Measurements from ENCODE around the gene SYNDIG1. TPM values are rescaled to one million over a fixed set of nuclear protein-coding genes. Genes with fewer than 3 reads are reported as not detected.

Gene SYNDIG1
- total RNA-seq, 1 donor from 2014 or later, result not detected

- no peaks in the 10 kb centered on the region for H3K9me3 Mint-ChIP-seq
- DNase-seq (ENCODE audit: low spot score), result no peak
- intact Hi-C loops (cut with micrococcal nuclease), result no loop called here
Observed at GRCh38 chr20:24483435-24484080, 14.1 kb downstream of the SYNDIG1 start.

GRCh38 chr20:24484081-24484450 is 14.6 kb downstream of the SYNDIG1 start:
- no peak overlapping the region for H3K27ac Mint-ChIP-seq
- intact Hi-C loops (cut with micrococcal nuclease), result no loop called here

More at GRCh38 chr20:24483435-24484080, 14.1 kb downstream of the SYNDIG1 start:
- no peaks in the 10 kb centered on the region for H3K36me3 Mint-ChIP-seq (ENCODE audit: low read depth)
- H3K27ac Mint-ChIP-seq, result no peak overlapping the region
- H3K4me3 Mint-ChIP-seq, result no peak overlapping the region
- no peaks in the 10 kb centered on the region for H3K27me3 Mint-ChIP-seq (ENCODE audit: insufficient read depth)
- no peaks in the 10 kb centered on the region for H3K4me1 Mint-ChIP-seq (ENCODE audit: low read depth)

GRCh38 chr20:24485981-24486380 is 16.6 kb downstream of the SYNDIG1 start:
- H3K36me3 Mint-ChIP-seq (ENCODE audit: low read depth), result no peaks in the 10 kb centered on the region
- H3K27me3 Mint-ChIP-seq (ENCODE audit: insufficient read depth), result no peaks in the 10 kb centered on the region
- H3K4me1 Mint-ChIP-seq (ENCODE audit: low read depth), result no peaks in the 10 kb centered on the region
- intact Hi-C loops (cut with micrococcal nuclease), result no loop called here
- H3K4me3 Mint-ChIP-seq, result no peak overlapping the region
- H3K9me3 Mint-ChIP-seq, result no peaks in the 10 kb centered on the region
- H3K27ac Mint-ChIP-seq, result no peak overlapping the region
- DNase-seq (ENCODE audit: low spot score), result no peak

More at GRCh38 chr20:24484081-24484450, 14.6 kb downstream of the SYNDIG1 start:
- H3K4me3 Mint-ChIP-seq, result no peak overlapping the region
- no peaks in the 10 kb centered on the region for H3K36me3 Mint-ChIP-seq (ENCODE audit: low read depth)
- H3K27me3 Mint-ChIP-seq (ENCODE audit: insufficient read depth), result no peaks in the 10 kb centered on the region
- H3K9me3 Mint-ChIP-seq, result no peaks in the 10 kb centered on the region
- no peaks in the 10 kb centered on the region for H3K4me1 Mint-ChIP-seq (ENCODE audit: low read depth)
- no peak for DNase-seq (ENCODE audit: low spot score)

GRCh38 chr20:24487240-24487639 is 17.8 kb downstream of the SYNDIG1 start:
- intact Hi-C loops (cut with micrococcal nuclease), result no loop called here
- Mint-ChIP-seq H3K36me3 (ENCODE audit: low read depth) (no peaks in the 10 kb centered on the region), H3K4me3 (no peak overlapping the region), H3K27ac (no peak overlapping the region), H3K4me1 (ENCODE audit: low read depth) (no peaks in the 10 kb centered on the region), H3K9me3 (no peaks in the 10 kb centered on the region), H3K27me3 (ENCODE audit: insufficient read depth) (no peaks in the 10 kb centered on the region)
- no peak for DNase-seq (ENCODE audit: low spot score)

- no peak for DNase-seq (ENCODE audit: low spot score)
- intact Hi-C loops (cut with micrococcal nuclease), result no loop called here
- Mint-ChIP-seq H3K36me3 (ENCODE audit: low read depth) (no peaks in the 10 kb centered on the region), H3K4me1 (ENCODE audit: low read depth) (no peaks in the 10 kb centered on the region), H3K4me3 (no peak overlapping the region), H3K27ac (no peak overlapping the region), H3K9me3 (no peaks in the 10 kb centered on the region), H3K27me3 (ENCODE audit: insufficient read depth) (no peaks in the 10 kb centered on the region)
Observed at GRCh38 chr20:24487648-24488047, 18.2 kb downstream of the SYNDIG1 start.

- Mint-ChIP-seq H3K4me3 (no peak overlapping the region), H3K4me1 (ENCODE audit: low read depth) (no peaks in the 10 kb centered on the region), H3K9me3 (no peaks in the 10 kb centered on the region), H3K27ac (no peak overlapping the region), H3K27me3 (ENCODE audit: insufficient read depth) (no peaks in the 10 kb centered on the region), H3K36me3 (ENCODE audit: low read depth) (no peaks in the 10 kb centered on the region)
- DNase-seq (ENCODE audit: low spot score), result no peak
- intact Hi-C loops (cut with micrococcal nuclease), result no loop called here
Observed at GRCh38 chr20:24488064-24488799, 18.8 kb downstream of the SYNDIG1 start.

GRCh38 chr20:24488800-24489175 is 19.4 kb downstream of the SYNDIG1 start:
- H3K4me1 Mint-ChIP-seq (ENCODE audit: low read depth), result no peaks in the 10 kb centered on the region
- H3K27ac Mint-ChIP-seq, result no peak overlapping the region
- intact Hi-C loops (cut with micrococcal nuclease), result no loop called here
- no peaks in the 10 kb centered on the region for H3K27me3 Mint-ChIP-seq (ENCODE audit: insufficient read depth)
- H3K4me3 Mint-ChIP-seq, result no peak overlapping the region
- DNase-seq (ENCODE audit: low spot score), result no peak
- no peaks in the 10 kb centered on the region for H3K9me3 Mint-ChIP-seq
- no peaks in the 10 kb centered on the region for H3K36me3 Mint-ChIP-seq (ENCODE audit: low read depth)

GRCh38 chr20:24489193-24489592 is 19.8 kb downstream of the SYNDIG1 start:
- Mint-ChIP-seq H3K4me3 (no peak overlapping the region), H3K27ac (no peak overlapping the region), H3K36me3 (ENCODE audit: low read depth) (no peaks in the 10 kb centered on the region), H3K4me1 (ENCODE audit: low read depth) (no peaks in the 10 kb centered on the region), H3K27me3 (ENCODE audit: insufficient read depth) (no peaks in the 10 kb centered on the region), H3K9me3 (no peaks in the 10 kb centered on the region)
- no peak for DNase-seq (ENCODE audit: low spot score)
- intact Hi-C loops (cut with micrococcal nuclease), result no loop called here

GRCh38 chr20:24489631-24490260 is 20.3 kb downstream of the SYNDIG1 start:
- Mint-ChIP-seq H3K36me3 (ENCODE audit: low read depth) (no peaks in the 10 kb centered on the region), H3K9me3 (no peaks in the 10 kb centered on the region), H3K27ac (no peak overlapping the region), H3K27me3 (ENCODE audit: insufficient read depth) (no peaks in the 10 kb centered on the region), H3K4me3 (no peak overlapping the region), H3K4me1 (ENCODE audit: low read depth) (no peaks in the 10 kb centered on the region)
- intact Hi-C loops (cut with micrococcal nuclease), result no loop called here
- DNase-seq (ENCODE audit: low spot score), result no peak

- no peaks in the 10 kb centered on the region for H3K36me3 Mint-ChIP-seq (ENCODE audit: low read depth)
- no peak overlapping the region for H3K27ac Mint-ChIP-seq
- no peak for DNase-seq (ENCODE audit: low spot score)
- no peaks in the 10 kb centered on the region for H3K27me3 Mint-ChIP-seq (ENCODE audit: insufficient read depth)
- intact Hi-C loops (cut with micrococcal nuclease), result no loop called here
- H3K4me1 Mint-ChIP-seq (ENCODE audit: low read depth), result no peaks in the 10 kb centered on the region
- no peak overlapping the region for H3K4me3 Mint-ChIP-seq
- no peaks in the 10 kb centered on the region for H3K9me3 Mint-ChIP-seq
Observed at GRCh38 chr20:24490598-24490997, 21.2 kb downstream of the SYNDIG1 start.

- Mint-ChIP-seq H3K4me3 (no peak overlapping the region), H3K27ac (no peak overlapping the region), H3K27me3 (ENCODE audit: insufficient read depth) (no peaks in the 10 kb centered on the region), H3K9me3 (no peaks in the 10 kb centered on the region), H3K36me3 (ENCODE audit: low read depth) (no peaks in the 10 kb centered on the region), H3K4me1 (ENCODE audit: low read depth) (no peaks in the 10 kb centered on the region)
- intact Hi-C loops (cut with micrococcal nuclease), result no loop called here
- no peak for DNase-seq (ENCODE audit: low spot score)
Observed at GRCh38 chr20:24491041-24491756, 21.8 kb downstream of the SYNDIG1 start.

- no peak overlapping the region for H3K4me3 Mint-ChIP-seq
- no peaks in the 10 kb centered on the region for H3K4me1 Mint-ChIP-seq (ENCODE audit: low read depth)
- DNase-seq (ENCODE audit: low spot score), result no peak
- no peaks in the 10 kb centered on the region for H3K36me3 Mint-ChIP-seq (ENCODE audit: low read depth)
- no peak overlapping the region for H3K27ac Mint-ChIP-seq
- H3K27me3 Mint-ChIP-seq (ENCODE audit: insufficient read depth), result no peaks in the 10 kb centered on the region
- intact Hi-C loops (cut with micrococcal nuclease), result no loop called here
- no peaks in the 10 kb centered on the region for H3K9me3 Mint-ChIP-seq
Observed at GRCh38 chr20:24492031-24492607, 22.7 kb downstream of the SYNDIG1 start.

All from activated T-helper 1 cell treated with anti-CD3 and anti-CD28 coated beads, Interleukin-12 subunit alpha, Interleukin-12 subunit beta, Interleukin-2, Interleukin-4 antibody, amounts not matched to agents 30 ng/mL and 10 ng/mL and 1 ng/mL, durations not matched to agents 14 hours and 24 hours and 36 hours (primary cell).